Measurements from ENCODE around the gene LRPAP1.
"Not testable (repeated sequence)": the region's sequence is repeated elsewhere in the genome, so short reads cannot be mapped to it uniquely, and the experiment has no call there.

GRCh38 chr4:3538906-3539305, 6.7 kb upstream of the LRPAP1 start:
- TF ChIP-seq POLR2A (IDR thresholded peaks at IDR 0.05): not testable (repeated sequence)
- TF ChIP-seq, protein P1, sequence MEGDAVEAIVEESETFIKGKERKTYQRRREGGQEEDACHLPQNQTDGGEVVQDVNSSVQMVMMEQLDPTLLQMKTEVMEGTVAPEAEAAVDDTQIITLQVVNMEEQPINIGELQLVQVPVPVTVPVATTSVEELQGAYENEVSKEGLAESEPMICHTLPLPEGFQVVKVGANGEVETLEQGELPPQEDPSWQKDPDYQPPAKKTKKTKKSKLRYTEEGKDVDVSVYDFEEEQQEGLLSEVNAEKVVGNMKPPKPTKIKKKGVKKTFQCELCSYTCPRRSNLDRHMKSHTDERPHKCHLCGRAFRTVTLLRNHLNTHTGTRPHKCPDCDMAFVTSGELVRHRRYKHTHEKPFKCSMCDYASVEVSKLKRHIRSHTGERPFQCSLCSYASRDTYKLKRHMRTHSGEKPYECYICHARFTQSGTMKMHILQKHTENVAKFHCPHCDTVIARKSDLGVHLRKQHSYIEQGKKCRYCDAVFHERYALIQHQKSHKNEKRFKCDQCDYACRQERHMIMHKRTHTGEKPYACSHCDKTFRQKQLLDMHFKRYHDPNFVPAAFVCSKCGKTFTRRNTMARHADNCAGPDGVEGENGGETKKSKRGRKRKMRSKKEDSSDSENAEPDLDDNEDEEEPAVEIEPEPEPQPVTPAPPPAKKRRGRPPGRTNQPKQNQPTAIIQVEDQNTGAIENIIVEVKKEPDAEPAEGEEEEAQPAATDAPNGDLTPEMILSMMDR (IDR thresholded peaks at IDR 0.05 in 4 of 5, conservative IDR thresholded peaks at IDR 0.05 in 1 of 5): not testable (repeated sequence)
